GM23248 (cell line): ENCODE measurements around the gene SLC35D2. TPM values are rescaled to one million over a fixed set of nuclear protein-coding genes. Genes with fewer than 3 reads are reported as not detected.

ENCODE experiments used
- DNase-seq: peaks from one replicate; pipeline ENCODE4 v3.0.0-alpha.2; 2015
- H2AFZ ChIP-seq: fragments of 200-600 bp; sonication (generic); 2 replicates; pipeline ENCODE4 v1.6.1; 2016; ENCODE audit warnings: antibody characterized with exemption
- H3F3A ChIP-seq: fragments of 200-600 bp; sonication (generic); 2 replicates; pipeline ENCODE4 v1.6.1; 2016; ENCODE audit warnings: mild to moderate bottlenecking, antibody characterized with exemption, mixed run types; ENCODE audit not compliant: insufficient read depth
- H3K27ac ChIP-seq: fragments of 200-600 bp; sonication (generic); 2 replicates; pipeline ENCODE4 v1.5.1; 2016; ENCODE audit warnings: mild to moderate bottlenecking
- H3K27me3 ChIP-seq: fragments of 200-600 bp; sonication (generic); replicated peaks from 2 replicates; pipeline ENCODE4 v1.6.1; 2016; ENCODE audit warnings: mild to moderate bottlenecking; ENCODE audit not compliant: insufficient read depth
- H3K36me3 ChIP-seq: fragments of 200-600 bp; sonication (generic); 2 replicates; pipeline ENCODE4 v1.6.1; 2016; ENCODE audit warnings: low read depth, mild to moderate bottlenecking
- H3K4me1 ChIP-seq: fragments of 200-600 bp; sonication (generic); 2 replicates; pipeline ENCODE4 v1.6.1; 2016; ENCODE audit warnings: mild to moderate bottlenecking; ENCODE audit not compliant: insufficient read depth
- H3K4me2 ChIP-seq: fragments of 200-600 bp; sonication (generic); one replicate; pipeline ENCODE4 v1.6.1; 2016; ENCODE audit warnings: mild to moderate bottlenecking; ENCODE audit not compliant: unreplicated experiment
- H3K4me3 ChIP-seq: fragments of 200-600 bp; sonication (generic); 2 replicates; pipeline ENCODE4 v1.5.1; 2016; ENCODE audit warnings: mild to moderate bottlenecking
- H3K79me2 ChIP-seq: fragments of 200-600 bp; sonication (generic); 2 replicates; pipeline ENCODE4 v1.6.1; 2016; ENCODE audit warnings: mild to moderate bottlenecking; ENCODE audit not compliant: insufficient read depth
- H3K9ac ChIP-seq: fragments of 200-600 bp; sonication (generic); 2 replicates; pipeline ENCODE4 v1.6.1; 2016; ENCODE audit warnings: mild to moderate bottlenecking
- H3K9me2 ChIP-seq: fragments of 200-600 bp; sonication (generic); 2 replicates; pipeline ENCODE4 v1.6.1; 2016; ENCODE audit warnings: mixed run types, mild to moderate bottlenecking, moderate library complexity; ENCODE audit not compliant: insufficient read depth
- H3K9me3 ChIP-seq: fragments of 200-600 bp; sonication (generic); one replicate; pipeline ENCODE4 v1.6.1; 2017; ENCODE audit warnings: low read depth
- H4K20me1 ChIP-seq: fragments of 200-600 bp; sonication (generic); 2 replicates; pipeline ENCODE4 v1.6.0; 2016; ENCODE audit not compliant: insufficient read depth
- EZH2 ChIP-seq: fragments of 200-600 bp; sonication (generic); IDR thresholded peaks from 2 replicates; pipeline ENCODE4 v1.6.1; 2018; ENCODE audit warnings: antibody characterized with exemption, mild to moderate bottlenecking; ENCODE audit not compliant: insufficient read depth, poor library complexity, severe bottlenecking
- EZH2phosphoT487 ChIP-seq: fragments of 200-600 bp; sonication (generic); IDR thresholded peaks from 2 replicates; pipeline ENCODE4 v1.6.1; 2018; ENCODE audit warnings: antibody characterized with exemption, moderate library complexity, mild to moderate bottlenecking, low read depth; ENCODE audit not compliant: insufficient read depth
- WGBS, 2 experiments: methylation state at CpG; one replicate each; pipeline ENCODE4 v1.1.6; 2015 to 2017; ENCODE audit warnings: low lambda C conversion rate in 2 of 2, low coverage in 1 of 2; ENCODE audit errors: missing lambda C conversion rate in 2 of 2; 5-methylcytosine and 5-hydroxymethylcytosine counted together
- in situ Hi-C: fragments of 300-500 bp; cut with MboI; formaldehyde crosslinking; loops from 2 replicates; pipeline ENCODE4 v1.15.0; 2020
- polyA plus RNA-seq: library from polyadenylated mRNA; unstranded; fragments of >200 nt; fragmentation: Nextera tagmentation; extraction: Ambion mirVana; gene quantifications from 2 replicates; pipeline ENCODE4 v1.2.1, GENCODE V29; 2016
- total RNA-seq: library from RNA; depleted of rRNA; stranded (reverse); fragments of >200 nt; shearing (Covaris generic); gene quantifications from 2 replicates; pipeline ENCODE4 v1.2.3, GENCODE V29; 2014; rRNA removed

The SLC35D2 gene
- 12.3 and 17.1 TPM in 2 replicates for total RNA-seq
- polyA plus RNA-seq: 6.0 and 8.0 TPM in 2 replicates

DNA sequence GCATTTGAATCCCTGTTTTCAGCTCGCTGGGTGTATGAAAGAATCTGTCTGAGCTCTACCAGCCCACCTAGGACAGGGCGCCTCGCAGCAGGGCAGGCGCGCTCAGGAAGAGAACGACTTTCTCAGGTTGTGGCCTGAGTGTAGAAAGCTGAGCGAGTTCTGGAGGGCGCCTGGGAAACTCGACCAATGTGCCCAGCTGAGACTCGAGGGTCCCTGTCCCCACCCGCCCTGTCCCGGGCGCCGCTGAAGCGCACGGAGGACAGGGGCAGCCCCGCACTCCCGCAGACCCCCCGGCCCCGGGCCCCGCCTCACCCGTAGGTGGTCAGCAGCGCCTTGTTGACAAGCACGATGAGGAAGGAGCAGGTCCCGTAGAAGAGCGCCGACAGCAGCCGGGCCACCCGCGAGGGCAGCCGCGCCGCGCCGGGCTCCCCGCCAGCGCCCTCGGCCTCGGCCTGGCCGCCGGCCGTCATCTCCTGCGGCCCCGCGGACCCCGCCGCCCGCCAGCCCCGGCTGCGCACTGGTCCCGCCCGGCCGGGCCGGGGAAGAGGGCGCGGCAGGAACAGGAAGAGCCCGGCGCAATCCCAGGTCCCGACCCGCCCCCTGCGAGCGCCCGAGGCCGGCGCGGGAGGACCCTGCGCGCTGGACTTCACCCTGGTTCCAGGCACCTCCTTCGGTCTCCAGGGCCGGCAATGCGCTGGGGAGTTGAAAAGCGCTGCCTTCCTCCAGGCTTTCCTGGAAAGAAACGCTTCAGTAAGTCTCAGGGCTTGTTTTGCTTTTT lies at the start of gene SLC35D2:
TSS of gene SLC35D2 (minus strand) at position 547 of the 778 bp plus-strand sequence. CDS start at position 470, 77 bp downstream.
- Histone ChIP-seq H2AFZ (peak within 1 kb of the TSS; percentile 94), H3K27me3 (no peaks in the 10 kb centered on the region), H3K9ac (peak within 1 kb of the TSS; percentile 71), H3K4me3 (peak within 1 kb of the TSS; percentile 84), H3K4me2 (peak within 1 kb of the TSS; percentile 88), H3K4me1 (no peaks in the 10 kb centered on the region), H4K20me1 (no peaks in the 10 kb centered on the region; the same call in 1 of the 2 replicates), H3K9me3 (no peaks in the 10 kb centered on the region), H3K79me2 (peaks cover 12% of the 10 kb centered on the region), H3K27ac (no peak within 1 kb of the TSS), H3F3A (no peaks in the 10 kb centered on the region), H3K36me3 (no peaks in the 10 kb centered on the region), H3K9me2 (no peaks in the 10 kb centered on the region)
- TF ChIP-seq EZH2: no peak
- no peak for TF ChIP-seq EZH2phosphoT487
- in situ Hi-C loops: no loop called here
- peak; percentile 70 for DNase-seq
- WGBS, 2 experiments: 2 to 3% methylated on average over 29 to 55 of the region's 73 CpGs

DNA sequence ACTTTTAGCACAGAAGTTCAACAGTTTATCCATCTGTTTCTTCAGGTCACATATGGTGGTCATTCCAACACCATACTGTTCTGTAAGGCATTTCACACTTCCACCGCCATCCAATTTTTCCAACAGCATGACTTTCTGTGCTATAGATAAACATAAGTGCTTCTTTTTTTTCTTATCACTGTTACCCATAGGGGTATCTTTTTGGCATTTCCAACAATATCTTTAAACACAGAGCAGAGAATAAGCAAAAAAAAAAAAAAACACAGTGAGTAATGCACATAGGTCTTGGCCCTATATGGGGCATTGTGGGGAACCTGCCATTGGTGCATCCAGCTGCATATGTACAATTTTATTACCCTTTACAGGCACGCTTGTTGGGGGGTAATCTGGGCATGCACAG lies 46.9 kb upstream of the SLC35D2 start:
- Histone ChIP-seq H3K27me3 (no peaks in the 10 kb centered on the region), H3K4me3 (no peak overlapping the region), H3K79me2 (no peaks in the 10 kb centered on the region), H2AFZ (no peak overlapping the region), H3K4me1 (no peaks in the 10 kb centered on the region), H3K9me2 (no peaks in the 10 kb centered on the region), H3K36me3 (no peaks in the 10 kb centered on the region), H3K9ac (no peak overlapping the region), H3K9me3 (no peaks in the 10 kb centered on the region), H3F3A (no peaks in the 10 kb centered on the region), H4K20me1 (no peaks in the 10 kb centered on the region), H3K4me2 (no peak overlapping the region), H3K27ac (no peak overlapping the region)
- DNase-seq: no peak
- no peak for TF ChIP-seq EZH2phosphoT487
- no peak for TF ChIP-seq EZH2
- in situ Hi-C loops: no loop called here
- WGBS, 2 experiments: 87 to 93% methylated on average over 2 of the region's 2 CpGs

DNA sequence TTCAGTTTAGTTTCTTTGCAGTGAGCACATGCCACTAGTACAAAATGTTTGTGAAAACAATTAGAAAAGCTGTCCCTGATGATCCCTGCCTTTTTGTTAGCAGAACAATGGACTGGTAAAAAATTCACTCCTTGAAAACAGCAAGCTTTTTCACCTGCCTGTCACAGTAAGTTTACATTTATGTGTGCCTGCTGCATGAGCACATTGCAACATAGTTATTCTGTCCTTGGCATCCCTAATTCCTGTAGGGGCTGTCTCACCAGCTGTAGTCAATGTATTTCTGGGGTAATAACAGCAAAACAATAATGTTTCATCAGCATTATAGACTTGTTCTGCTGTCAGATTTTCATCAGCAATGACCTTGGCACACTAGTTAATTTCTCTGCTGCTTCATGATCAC lies 46.2 kb upstream of the SLC35D2 start:
- H2AFZ ChIP-seq: no peak overlapping the region
- no peaks in the 10 kb centered on the region for H4K20me1 ChIP-seq
- H3K9me2 ChIP-seq: no peaks in the 10 kb centered on the region
- H3K4me3 ChIP-seq: no peak overlapping the region
- DNase-seq: no peak
- no peaks in the 10 kb centered on the region for H3K79me2 ChIP-seq
- no peaks in the 10 kb centered on the region for H3K36me3 ChIP-seq
- no peaks in the 10 kb centered on the region for H3K9me3 ChIP-seq
- no peak for TF ChIP-seq EZH2phosphoT487
- no peak for TF ChIP-seq EZH2
- H3K4me2 ChIP-seq: no peak overlapping the region
- no peaks in the 10 kb centered on the region for H3K4me1 ChIP-seq
- no peak overlapping the region for H3K27ac ChIP-seq
- no peaks in the 10 kb centered on the region for H3K27me3 ChIP-seq
- H3K9ac ChIP-seq: no peak overlapping the region
- in situ Hi-C loops: no loop called here
- H3F3A ChIP-seq: no peaks in the 10 kb centered on the region

- Histone ChIP-seq H3F3A (peaks cover 8% of the 10 kb centered on the region), H3K27me3 (no peaks in the 10 kb centered on the region), H3K9me2 (no peaks in the 10 kb centered on the region), H3K27ac (no peak overlapping the region), H3K36me3 (no peaks in the 10 kb centered on the region), H3K9ac (no peak overlapping the region), H2AFZ (no peak overlapping the region), H4K20me1 (no peaks in the 10 kb centered on the region), H3K4me2 (no peak overlapping the region), H3K79me2 (no peaks in the 10 kb centered on the region), H3K4me3 (no peak overlapping the region), H3K9me3 (no peaks in the 10 kb centered on the region), H3K4me1 (peaks cover 8% of the 10 kb centered on the region)
- 90 to 92% methylated on average over 4 of the region's 4 CpGs for WGBS, 2 experiments
- no peak for DNase-seq
- TF ChIP-seq EZH2: no peak
- no peak for TF ChIP-seq EZH2phosphoT487
- in situ Hi-C loops: no loop called here
These were observed 42.1 kb upstream of the SLC35D2 start for GRCh38 chr9:96425500-96426169.
